Caki2 (cell line): ENCODE measurements around the gene CLEC5A. TPM values are rescaled to one million over a fixed set of nuclear protein-coding genes. Genes with fewer than 3 reads are reported as not detected.
"Not testable (repeated sequence)": the region's sequence is repeated elsewhere in the genome, so short reads cannot be mapped to it uniquely, and the experiment has no call there.

ENCODE experiments used
- DNase-seq: peaks from one replicate; pipeline ENCODE4 v3.0.0-alpha.2; 2015; ENCODE audit warnings: low read depth
- in situ Hi-C: cut with HindIII; loops from 2 replicates; pipeline ENCODE4 v1.10.0; 2016; ENCODE audit warnings: low sequenced_read_pairs, low pct_unique_long_range_greater_than_20kb, mixed read lengths
- total RNA-seq: library from RNA; depleted of rRNA; stranded (reverse); fragments of >200 nt; shearing (Covaris generic); gene quantifications from 2 replicates; pipeline ENCODE4 v1.2.3, GENCODE V29; 2014; ENCODE audit warnings: low replicate concordance

Gene CLEC5A
- total RNA-seq, 1 experiment from 2014 or later = not detected

DNA sequence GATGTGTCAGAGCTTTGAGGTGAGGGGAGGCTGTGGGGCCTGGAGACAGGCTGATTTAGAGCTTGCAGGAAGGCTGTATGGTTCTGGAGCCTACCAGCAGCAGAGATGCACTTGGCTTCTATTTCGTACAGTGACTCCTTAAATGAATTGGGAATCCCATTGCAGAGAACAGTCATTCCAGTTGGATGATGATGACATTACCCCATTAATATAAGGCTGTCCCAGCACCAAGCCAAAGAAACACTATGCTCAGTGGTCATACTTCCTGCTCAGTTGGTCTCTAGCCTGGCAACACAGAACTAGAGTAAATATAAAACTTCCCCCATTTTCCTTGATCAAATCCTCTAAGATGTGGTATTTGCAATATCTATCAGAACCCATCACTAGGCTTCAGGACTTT, 5.7 kb upstream of the CLEC5A start:
- DNase-seq = no peak
- in situ Hi-C loops = no loop called here

DNA sequence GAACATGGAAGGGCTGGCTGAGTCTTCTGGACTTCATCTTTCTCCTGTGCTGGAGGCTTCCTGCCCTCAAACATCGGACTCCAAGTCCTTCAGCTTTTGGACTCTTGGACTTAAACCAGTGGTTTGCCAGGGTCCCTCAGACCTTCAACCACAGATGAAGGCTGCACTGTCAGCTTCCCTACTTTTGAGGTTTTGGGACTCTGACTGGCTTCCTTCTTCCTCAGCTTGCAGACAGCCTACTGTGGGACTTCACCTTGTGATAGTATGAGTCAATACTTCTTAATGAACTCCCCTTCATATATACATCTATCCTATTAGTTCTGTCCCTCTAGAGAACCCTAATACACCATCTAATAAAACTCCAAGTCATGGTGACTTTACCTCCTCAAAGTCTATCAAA, 4.0 kb upstream of the CLEC5A start:
- DNase-seq = no peak
- in situ Hi-C loops = no loop called here

DNA sequence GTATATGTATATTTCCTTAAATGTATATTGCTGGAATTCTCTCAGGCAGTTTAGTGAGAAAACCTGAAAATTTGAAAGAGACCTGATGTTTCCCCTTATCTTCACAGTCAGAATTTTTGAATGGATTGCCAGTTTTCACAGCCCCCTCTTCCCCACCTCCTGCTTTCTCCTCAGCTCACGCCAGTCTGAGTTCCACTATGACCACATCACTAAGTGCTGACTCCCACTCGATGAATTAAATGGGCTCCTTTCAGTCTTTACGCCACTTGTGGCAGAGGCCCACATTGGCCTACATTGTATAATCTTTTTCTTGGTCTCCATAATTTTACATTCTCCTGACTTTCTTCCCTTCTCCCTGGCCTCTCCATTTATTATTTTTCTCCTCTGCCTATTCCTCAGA, 3.1 kb upstream of the CLEC5A start:
- DNase-seq = no peak
- in situ Hi-C loops = no loop called here

- DNase-seq = no peak
- in situ Hi-C loops = no loop called here
These were observed 2.7 kb upstream of the CLEC5A start for GRCh38 chr7:141949451-141949850.

DNA sequence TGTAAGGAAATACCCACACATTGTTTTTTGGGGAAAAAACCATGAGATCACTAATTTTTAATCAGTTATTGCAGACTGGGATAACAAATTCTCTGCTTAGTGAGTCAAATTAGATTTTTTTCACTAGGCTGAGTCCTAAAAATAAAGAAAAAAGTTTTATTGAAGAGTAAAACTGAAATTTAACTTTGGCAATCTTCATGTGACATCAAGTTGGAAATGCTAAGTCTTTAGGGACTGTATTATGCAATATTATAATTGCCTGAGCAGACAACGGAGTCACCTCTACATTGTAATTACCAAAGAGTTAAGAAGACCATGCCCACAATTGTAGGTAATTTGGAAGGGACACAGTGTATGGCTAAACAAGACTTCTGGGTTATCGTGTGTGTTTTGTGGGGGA, 2.2 kb upstream of the CLEC5A start:
- in situ Hi-C loops = no loop called here
- DNase-seq = no peak

DNA sequence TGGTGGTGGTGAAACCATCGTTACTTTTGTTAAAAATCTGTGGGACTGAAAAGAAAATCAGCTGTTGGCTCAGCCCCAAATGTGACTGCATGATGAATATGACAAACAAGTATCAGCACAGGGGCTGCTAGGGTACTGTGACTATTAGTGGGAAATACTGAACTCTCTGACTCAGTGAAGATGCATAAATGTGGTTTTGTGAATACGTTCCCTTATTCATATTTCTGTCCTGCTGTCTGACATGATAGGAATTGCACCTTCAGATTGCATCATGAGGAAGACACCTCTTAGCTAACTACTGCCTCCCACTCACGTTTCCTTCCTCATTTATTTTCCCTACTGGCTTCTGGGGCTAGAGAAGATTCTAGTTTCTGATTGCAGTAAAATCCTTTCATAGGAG, 1.4 kb downstream of the CLEC5A start:
- no peak for DNase-seq
- in situ Hi-C loops = no loop called here

- in situ Hi-C loops = no loop called here
- DNase-seq = no peak
These were observed 2.0 kb downstream of the CLEC5A start for GRCh38 chr7:141944811-141945210.

GRCh38 chr7:141943846-141944245, 2.9 kb downstream of the CLEC5A start:
- in situ Hi-C loops = no loop called here
- no peak for DNase-seq

DNA sequence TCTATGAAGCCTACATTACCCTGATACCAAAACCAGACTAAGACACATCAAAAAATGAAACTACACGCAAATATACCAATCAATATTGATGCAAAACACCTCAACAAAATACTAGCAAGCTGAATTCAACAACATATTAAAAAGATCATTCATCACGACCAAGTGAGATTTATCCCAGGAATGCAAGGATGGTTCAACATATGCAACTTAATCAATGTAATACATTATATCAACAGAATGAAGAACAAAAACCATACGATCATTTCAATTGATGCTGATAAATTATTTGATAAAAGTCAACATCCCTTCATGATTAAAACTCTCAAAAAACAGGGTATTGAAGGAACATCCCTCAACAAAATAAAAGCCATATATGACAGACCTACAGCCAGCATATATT, 5.7 kb downstream of the CLEC5A start:
- in situ Hi-C loops = no loop called here
- DNase-seq = no peak

DNA sequence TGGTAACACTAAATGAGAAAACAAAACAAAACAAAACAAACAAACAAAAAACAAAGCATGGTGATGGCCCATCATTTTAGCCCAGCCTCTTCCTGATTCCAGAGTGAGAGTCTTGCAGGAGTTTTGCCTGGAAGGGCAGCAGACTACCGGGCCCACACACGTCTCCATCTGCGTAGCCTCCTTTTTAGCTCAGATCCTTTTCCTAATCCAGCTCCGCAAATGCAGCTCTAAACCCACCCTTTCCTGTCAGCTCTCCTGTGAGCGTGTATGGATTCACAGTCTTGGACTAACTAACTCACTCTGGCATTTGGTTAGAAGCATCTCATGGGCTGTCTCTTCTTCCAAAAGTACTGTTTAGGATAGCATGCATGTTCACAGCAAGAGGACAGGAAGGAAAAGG, 16.6 kb downstream of the CLEC5A start:
- DNase-seq = no peak
- in situ Hi-C loops = no loop called here

DNA sequence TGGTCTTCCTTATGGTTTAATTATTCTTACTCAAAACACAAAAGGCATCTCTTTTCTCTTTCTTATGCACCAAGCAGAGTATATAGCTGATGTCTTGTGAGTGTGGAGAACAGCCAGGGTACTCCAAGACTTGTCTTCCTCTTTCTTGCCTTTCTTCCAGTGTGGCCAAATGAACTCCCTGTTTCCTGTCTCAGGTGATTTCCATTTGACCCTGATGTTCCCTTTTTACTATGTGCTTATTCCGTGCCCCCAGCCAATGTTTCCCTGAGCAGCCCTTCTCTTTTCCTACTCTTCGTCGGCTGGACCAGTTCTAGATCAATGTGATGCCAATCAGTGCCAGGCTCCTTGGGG, 18.0 kb downstream of the CLEC5A start:
- in situ Hi-C loops = no loop called here
- DNase-seq = no peak

GRCh38 chr7:141928146-141928844, 18.5 kb downstream of the CLEC5A start:
- in situ Hi-C loops = no loop called here
- no peak for DNase-seq

DNA sequence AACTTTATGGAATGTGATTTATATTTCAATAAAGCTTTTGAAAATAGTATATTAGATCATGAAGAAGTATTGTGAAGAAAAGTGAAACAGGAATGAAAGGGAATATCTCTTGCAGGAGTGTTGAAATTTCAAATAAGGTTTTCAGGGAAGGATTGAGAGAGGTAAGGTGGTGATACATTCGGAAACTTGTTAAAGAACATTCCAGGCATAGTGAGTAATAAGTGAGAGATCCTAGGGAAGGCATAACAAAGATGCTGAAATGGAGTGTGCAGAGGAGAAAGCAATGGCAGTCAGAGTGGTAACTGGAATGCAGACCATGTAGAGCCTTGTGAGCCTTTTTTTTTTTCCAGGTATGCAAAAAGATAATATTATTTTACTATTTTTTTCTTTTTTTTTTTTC, 26.5 kb downstream of the CLEC5A start:
- no peak for DNase-seq
- in situ Hi-C loops = no loop called here

DNA sequence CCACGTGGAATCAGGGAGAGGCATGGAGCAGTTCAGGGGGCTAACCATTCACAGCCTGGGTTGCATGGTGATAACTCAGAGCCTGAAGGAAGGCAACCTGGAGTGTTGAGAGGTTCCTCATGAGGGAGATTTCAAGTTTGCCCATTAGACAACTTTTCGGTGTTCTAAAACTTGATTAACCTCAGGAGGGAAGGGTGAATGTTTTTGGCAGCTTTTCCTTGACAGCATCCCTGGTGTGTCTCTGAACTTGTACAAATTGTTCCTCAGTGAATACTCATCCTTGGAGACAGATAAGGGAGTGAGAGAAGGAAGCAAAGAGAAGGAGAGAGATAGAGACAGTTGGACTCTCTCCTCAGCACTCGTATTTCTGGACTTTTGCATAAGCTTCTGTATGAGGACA, 30.7 kb downstream of the CLEC5A start, which contains the start of gene OR9A4:
Gene OR9A4 (plus strand): TSS at position 301 of the 400 bp plus-strand sequence. CDS start 2,477 bp downstream, outside the sequence.
- in situ Hi-C loops = no loop called here
- no peak for DNase-seq

DNA sequence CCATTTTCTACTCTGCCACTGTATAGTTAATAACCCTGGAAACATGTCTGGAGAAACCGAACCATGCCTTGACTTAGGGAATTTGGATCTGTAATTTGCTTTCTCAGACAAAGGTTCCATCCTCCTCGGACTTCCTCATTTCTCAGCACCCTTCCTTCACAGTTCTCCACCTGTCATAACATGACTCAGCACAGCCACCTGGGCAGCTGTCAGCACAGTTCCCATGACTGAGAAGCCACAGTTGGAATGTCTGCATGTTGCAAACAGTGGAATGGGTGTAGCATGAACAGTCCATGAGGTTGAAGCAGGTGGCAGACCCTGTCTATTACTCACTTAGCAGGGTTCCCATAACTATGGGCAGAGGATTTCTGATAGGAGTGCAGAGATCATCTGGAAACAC, 31.2 kb downstream of the CLEC5A start:
- peak; percentile 32 for DNase-seq
- in situ Hi-C loops = no loop called here

GRCh38 chr7:141911391-141911790, 35.4 kb downstream of the CLEC5A start:
- DNase-seq = no peak
- in situ Hi-C loops = no loop called here

DNA sequence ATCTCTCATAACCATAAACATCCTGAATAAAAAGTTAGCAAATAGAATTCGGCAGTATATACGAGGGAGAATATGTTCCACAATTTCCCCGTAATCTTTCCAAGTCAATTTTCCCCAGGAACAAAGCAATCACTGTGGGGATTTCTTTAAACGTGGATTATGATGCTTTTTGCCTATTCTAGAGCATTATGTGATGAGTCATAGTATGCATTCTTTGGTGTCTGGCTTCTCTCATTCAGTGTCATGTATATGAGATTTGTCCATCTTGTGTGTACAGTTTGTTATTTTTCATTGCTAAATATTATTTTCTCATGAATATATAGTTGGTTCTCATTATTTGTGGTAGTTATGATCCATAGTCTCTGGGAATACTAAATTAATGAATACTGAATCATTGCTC, 40.5 kb downstream of the CLEC5A start:
- in situ Hi-C loops = no loop called here
- DNase-seq = no peak

- in situ Hi-C loops, DNase-seq: not testable (repeated sequence)
These were observed 47.4 kb downstream of the CLEC5A start for GRCh38 chr7:141899366-141899765.

DNA sequence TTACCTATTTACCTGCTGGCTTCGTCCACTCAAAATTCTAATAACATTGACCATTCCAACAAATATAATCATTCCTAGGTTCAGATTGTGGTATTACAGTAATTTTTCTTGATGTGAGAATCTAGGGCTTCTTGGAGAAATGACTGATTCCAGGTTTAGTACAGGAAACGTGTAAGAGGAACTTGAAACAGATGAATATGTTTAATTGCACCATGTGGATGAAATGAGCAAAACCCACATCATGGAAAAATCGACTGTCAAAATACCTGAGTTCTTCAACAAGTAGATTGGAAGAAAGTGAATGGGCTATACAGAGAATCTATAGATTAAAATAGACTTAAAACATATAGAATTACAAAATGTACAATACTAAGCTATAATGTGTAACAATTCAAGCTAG, 55.4 kb downstream of the CLEC5A start:
- in situ Hi-C loops = no loop called here
- DNase-seq = no peak

DNA sequence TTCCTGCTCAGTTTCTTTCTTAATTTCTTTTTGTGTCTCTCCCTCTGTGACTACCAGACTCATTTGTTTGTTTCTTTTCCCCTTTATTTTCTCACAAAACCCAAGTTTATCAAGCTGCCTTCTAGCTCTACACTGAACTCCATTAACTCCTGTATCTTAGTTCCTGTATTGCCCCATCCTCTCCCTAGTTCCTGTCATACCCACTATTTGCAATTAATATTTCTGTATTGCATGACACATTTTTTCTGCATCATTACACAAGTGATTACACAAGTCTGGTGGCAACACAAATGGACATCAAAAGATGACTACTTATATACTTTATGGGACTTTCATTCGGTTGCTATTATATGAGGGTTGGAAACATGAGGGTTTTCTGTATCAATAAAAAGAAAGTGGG, 57.5 kb downstream of the CLEC5A start:
- DNase-seq = no peak
- in situ Hi-C loops = no loop called here
